ENCODE data around the gene PDGFB.

Gene PDGFB

DNA sequence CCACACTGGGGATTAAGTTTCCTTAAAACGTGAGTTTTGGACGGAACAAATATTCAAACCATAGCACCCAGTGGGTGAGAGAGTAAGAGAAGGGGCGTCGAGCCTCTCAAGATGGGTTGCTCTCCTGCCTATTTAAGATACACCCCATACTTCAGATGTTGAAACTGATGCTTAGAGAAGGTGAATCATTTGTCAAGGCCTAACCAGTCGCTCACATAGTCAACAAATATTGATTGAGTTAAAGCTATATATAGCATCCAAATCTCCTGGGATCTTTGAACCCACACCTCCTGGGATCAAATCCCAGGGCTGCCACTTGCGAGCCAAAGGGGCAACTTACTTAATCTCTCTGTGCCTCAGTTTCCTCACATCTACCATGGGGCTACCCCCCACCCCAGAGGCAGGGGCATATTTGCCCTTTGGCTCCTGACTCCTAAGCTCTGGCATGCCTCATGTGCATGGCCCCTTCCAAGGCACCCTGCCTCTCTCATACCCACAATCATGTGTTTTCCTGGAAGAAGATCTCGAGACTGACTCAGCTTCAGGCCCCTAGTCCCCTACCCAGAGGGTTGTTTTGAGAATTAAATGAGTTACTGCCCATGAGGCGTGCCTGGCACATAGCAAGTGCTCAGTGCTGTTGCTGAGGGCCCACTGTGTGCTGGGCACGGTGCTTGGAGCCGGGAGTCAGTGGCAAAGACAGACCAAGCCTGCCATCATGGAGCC, 19.0 kb upstream of the PDGFB start:
- DNase-seq (ENCODE audit: low spot score): no peak
- Histone ChIP-seq H3K27ac (peak overlapping the region in 1 of 2 donors; percentile 43), H3K4me3 (no peak overlapping the region)
- TF ChIP-seq, protein P1, sequence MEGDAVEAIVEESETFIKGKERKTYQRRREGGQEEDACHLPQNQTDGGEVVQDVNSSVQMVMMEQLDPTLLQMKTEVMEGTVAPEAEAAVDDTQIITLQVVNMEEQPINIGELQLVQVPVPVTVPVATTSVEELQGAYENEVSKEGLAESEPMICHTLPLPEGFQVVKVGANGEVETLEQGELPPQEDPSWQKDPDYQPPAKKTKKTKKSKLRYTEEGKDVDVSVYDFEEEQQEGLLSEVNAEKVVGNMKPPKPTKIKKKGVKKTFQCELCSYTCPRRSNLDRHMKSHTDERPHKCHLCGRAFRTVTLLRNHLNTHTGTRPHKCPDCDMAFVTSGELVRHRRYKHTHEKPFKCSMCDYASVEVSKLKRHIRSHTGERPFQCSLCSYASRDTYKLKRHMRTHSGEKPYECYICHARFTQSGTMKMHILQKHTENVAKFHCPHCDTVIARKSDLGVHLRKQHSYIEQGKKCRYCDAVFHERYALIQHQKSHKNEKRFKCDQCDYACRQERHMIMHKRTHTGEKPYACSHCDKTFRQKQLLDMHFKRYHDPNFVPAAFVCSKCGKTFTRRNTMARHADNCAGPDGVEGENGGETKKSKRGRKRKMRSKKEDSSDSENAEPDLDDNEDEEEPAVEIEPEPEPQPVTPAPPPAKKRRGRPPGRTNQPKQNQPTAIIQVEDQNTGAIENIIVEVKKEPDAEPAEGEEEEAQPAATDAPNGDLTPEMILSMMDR (IDR thresholded peaks at IDR 0.05): no peak

DNA sequence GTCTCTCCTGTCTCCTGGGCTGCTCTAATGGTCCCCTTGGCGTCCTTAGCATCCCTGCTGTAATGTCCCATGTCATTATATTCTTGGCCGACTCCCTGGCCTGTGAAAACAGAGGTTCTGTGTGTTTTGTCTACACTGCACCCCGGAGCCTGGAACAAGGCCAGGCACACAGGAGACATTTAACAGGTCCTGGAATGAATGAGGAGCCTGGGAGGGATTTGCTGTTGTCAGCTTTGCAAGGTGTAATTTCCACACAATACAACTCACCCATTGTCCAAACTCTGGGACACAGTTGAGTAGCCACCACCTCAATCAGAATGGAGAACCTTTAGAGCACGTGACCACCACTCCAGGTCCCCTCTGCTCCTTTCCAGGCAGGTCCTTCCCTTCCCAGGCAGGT, 14.9 kb upstream of the PDGFB start:
- TF ChIP-seq, protein P1 (IDR thresholded peaks at IDR 0.05): no peak

DNA sequence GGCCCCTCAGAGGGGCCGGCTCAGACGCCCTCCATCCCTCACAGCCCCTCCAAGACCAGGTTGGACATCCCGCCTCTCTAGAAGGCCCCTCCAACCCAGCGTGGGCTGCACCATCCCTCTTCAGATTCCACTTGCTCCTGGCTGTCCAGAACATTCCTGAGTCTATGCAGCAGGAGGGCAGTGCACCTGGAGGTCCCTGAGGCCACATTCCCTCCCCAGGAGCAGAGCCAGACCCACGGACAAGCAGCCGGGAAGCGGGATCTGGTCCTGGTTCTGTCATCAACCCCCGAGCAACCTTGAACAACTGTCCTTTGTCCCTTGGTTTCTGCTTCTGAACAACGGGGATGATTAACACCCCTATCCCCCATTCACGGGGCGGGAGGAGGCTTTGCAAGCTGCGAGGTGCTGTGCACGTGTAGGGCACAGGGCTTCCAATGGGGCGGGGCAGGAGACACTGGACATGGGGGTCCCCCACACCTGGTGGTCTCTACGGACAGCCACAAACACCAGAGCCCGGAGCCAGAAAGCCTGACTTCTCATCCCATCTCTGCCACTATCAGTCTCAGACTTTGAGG, 13.2 kb upstream of the PDGFB start:
- DNase-seq (ENCODE audit: low spot score): no peak
- no peak overlapping the region for H3K27ac ChIP-seq
- no peak overlapping the region for H3K4me3 ChIP-seq
- TF ChIP-seq, protein P1 (IDR thresholded peaks at IDR 0.05): no peak

More for the DNA sequence above, 14.9 kb upstream of the PDGFB start:
- DNase-seq (ENCODE audit: low spot score): no peak
- Histone ChIP-seq H3K4me3 (no peak overlapping the region), H3K27ac (no peak overlapping the region)

DNA sequence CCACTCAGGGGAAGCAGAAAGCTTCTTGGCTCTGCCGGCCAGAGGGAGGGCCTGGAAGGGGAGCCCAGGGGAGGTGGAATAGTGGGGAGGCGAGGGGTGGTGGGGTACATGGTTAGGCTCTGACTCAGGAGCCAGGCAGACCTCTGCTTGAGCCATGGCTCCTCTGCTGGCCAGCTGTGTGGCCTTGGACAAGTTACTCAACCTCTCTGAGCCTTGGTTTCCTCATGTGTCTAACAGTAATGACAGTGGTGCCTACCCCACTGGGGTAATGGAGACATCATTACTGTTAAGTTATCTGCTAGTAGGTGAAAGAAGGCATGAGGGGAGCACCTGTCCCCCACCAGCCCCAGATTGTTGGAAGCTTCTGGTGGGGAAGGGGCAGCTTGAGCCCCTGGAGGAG, 12.2 kb upstream of the PDGFB start:
- Histone ChIP-seq H3K27ac (no peak overlapping the region), H3K4me3 (no peak overlapping the region)
- DNase-seq (ENCODE audit: low spot score): no peak
- TF ChIP-seq, protein P1 (IDR thresholded peaks at IDR 0.05): no peak

DNA sequence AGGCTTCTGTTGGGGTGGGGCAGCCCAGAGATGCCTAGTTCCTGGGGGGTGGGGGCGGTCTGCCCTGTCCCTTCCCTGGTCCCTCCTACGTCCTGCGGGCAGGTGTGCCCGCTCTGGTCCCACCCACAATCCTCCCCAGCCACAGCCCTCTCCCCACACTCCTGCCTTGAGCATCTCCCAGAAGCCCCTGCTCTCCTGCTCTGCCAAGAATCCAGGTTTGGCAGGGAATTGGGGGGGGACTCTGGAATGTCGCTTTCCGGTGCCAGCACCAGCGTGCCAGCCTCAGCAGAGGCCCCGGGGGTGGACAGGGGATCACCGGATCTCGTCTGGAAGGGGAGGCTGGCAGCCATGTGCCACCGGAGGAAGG, 11.4 kb upstream of the PDGFB start:
- TF ChIP-seq, protein P1 (IDR thresholded peaks at IDR 0.05): no peak
- Histone ChIP-seq H3K27ac (peak overlapping the region in 1 of 2 donors; percentile 81), H3K4me3 (no peak overlapping the region)
- DNase-seq (ENCODE audit: low spot score): no peak

- DNase-seq (ENCODE audit: low spot score): no peak
- TF ChIP-seq, protein P1 (IDR thresholded peaks at IDR 0.05): no peak
- no peak overlapping the region for H3K4me3 ChIP-seq
- peak overlapping the region; percentile 68 to 81 for H3K27ac ChIP-seq
Measured at GRCh38 chr22:39255449-39256185, 10.8 kb upstream of the PDGFB start.

Data from coronary artery (tissue), 2 donors.